GM13976 (cell line): ENCODE data around the gene AGA.

Source experiments
- DNase-seq: peaks from one replicate; pipeline ENCODE4 v3.0.0; 2012; ENCODE audit warnings: low spot score
- in situ Hi-C: fragments of 300-500 bp; cut with MboI; formaldehyde crosslinking; loops from one replicate; pipeline ENCODE4 v1.12.0; 2022; ENCODE audit warnings: low sequenced_read_pairs, mixed read lengths, inconsistent platforms; ENCODE audit not compliant: unreplicated experiment
- TF ChIP-seq, protein P1 (sequence below): IDR thresholded peaks from 2 replicates; pipeline ENCODE4 v1.5.1; 2012; ENCODE audit warnings: borderline replicate concordance, mild to moderate bottlenecking; ENCODE audit not compliant: insufficient read depth; ENCODE audit errors: extremely low read depth, missing control alignments, control extremely low read depth

Gene AGA

DNA sequence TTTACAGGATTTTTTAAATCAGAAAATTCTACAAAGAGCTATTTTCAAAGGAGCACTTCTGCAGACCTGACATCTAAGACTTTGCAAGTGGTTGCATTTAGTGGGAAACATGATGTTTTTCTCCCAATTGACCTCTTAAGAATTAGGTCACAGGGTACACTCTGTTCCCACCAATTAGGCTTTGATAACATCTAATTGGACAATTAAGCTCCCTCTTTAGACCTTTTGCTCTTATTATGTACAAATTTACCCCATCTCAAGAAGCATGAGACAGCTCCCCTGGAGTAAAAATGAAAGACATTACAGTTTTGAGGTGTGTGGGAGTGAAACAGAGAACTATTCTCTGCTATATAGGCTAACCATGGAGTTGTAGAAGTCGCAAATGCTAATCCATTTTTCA is 31.8 kb upstream of the AGA start:
- DNase-seq = no peak
- TF ChIP-seq, protein P1, sequence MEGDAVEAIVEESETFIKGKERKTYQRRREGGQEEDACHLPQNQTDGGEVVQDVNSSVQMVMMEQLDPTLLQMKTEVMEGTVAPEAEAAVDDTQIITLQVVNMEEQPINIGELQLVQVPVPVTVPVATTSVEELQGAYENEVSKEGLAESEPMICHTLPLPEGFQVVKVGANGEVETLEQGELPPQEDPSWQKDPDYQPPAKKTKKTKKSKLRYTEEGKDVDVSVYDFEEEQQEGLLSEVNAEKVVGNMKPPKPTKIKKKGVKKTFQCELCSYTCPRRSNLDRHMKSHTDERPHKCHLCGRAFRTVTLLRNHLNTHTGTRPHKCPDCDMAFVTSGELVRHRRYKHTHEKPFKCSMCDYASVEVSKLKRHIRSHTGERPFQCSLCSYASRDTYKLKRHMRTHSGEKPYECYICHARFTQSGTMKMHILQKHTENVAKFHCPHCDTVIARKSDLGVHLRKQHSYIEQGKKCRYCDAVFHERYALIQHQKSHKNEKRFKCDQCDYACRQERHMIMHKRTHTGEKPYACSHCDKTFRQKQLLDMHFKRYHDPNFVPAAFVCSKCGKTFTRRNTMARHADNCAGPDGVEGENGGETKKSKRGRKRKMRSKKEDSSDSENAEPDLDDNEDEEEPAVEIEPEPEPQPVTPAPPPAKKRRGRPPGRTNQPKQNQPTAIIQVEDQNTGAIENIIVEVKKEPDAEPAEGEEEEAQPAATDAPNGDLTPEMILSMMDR = no peak
- in situ Hi-C loops = no loop called here

DNA sequence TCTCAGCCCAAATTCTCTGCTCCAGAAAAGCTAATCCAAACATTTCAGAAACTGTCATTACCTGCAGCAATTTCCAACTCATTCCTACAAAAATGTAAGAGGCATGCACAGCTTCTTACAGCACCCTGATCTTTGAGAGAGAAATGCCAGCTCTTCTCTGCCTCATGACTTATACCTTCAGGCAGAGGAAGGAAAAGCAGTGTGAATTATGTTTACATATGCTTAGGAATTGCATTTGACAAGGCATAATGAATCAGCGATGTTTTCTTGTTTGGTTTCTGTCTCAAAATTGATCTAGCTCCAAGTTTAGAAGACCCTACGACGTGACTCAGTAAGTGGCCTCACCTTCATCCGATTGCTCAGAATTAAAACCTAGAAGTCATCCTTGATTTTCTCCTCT is 21.8 kb upstream of the AGA start:
- TF ChIP-seq, protein P1 = no peak
- no peak for DNase-seq
- in situ Hi-C loops = no loop called here

DNA sequence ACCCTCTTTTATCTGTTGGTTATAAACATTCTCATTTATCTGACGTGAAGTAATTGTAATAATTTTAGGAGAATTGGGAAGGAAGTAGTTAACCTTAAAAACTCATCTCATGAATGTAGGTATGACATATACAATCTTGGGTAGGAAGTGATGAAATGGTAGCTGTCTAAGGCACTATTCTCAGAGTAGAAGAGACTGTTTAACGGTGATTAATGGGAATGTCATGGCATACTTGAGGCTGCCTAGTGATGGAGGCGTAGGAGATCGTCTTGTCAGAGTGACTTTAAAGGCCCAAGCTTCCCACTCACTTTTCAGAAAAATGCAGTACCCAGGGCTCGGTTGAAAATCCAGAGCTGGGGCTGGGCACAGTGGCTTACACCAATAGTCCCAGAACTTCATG is 19.4 kb upstream of the AGA start:
- no peak for DNase-seq
- in situ Hi-C loops = no loop called here
- TF ChIP-seq, protein P1 = no peak

DNA sequence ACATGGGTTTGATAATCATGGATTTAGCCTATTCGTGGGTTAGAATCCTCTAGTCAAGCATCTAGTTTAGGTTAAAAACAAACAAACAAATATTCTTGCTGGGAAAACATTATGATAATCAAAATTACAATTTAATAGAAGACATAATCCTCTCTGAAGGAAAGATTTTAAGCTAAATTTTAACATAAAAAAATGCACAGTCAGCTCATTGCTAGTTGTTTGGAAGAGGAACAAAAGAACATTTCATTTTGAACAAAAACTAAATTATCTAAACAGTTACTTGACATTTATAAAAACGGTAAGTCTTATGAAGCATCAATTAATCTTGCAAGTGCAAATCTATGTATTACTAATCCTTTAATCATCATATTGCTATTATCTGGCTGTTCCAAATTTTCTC is 18.2 kb upstream of the AGA start:
- TF ChIP-seq, protein P1 = no peak
- in situ Hi-C loops = no loop called here
- DNase-seq = no peak

DNA sequence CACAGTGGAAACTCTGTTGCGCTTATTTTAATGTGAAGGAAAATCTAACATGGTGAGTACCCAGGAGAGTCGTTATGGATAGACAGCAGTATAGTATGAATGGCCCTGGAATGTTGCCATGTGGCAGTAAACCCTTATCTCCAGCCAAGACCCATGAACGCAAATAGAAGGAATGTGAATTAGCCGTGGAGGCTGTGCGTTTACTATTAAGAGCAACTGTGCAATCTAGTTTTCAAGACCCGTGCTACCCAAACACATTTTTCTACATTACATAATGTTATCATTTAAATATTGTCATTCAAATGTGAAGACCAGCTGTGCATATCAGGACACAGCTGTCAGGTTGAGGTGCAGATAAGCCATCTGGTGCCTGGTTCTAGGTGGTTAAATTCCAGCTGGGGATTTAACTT is 13.3 kb upstream of the AGA start:
- TF ChIP-seq, protein P1 = no peak
- in situ Hi-C loops = no loop called here
- no peak for DNase-seq

DNA sequence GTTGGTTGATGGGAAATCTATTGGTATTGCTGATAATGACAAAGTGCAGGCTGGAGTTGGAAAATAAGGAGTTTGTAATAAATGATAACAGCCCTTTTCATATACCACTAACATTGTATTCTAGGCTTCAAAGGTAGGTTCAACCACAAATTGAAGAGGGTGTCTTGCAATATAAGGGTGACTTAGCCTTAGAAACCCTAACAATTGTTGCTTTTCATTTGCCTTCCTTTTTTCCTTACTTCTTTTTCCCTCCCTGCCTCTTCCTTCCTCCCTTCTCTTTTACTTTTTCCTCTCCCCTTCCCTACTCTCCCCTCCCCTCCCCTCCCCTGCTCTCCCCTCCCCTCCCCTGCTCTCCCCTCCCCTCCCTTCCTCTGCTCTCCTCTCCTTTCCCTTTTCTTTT is 10.9 kb upstream of the AGA start:
- DNase-seq = no peak
- in situ Hi-C loops = no loop called here
- TF ChIP-seq, protein P1 = no peak

DNA sequence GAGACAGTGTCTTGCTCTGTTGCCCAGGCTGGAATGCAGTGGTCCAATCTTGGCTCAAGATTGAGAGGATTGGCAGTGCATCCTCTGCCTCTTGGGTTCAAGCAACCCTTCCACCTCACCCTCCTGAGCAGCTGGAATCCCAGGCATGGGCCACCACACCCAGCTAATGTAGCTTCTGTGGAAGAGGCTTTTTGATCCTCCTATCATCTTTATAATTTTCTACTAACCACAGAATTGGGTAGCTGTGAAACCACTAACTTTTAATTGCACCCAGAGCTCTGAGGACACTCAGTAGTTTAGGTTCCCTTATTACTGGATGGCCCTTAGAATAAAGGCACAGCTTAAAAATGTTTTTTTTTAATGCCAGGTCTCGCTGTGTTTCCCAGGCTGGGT is 8.9 kb upstream of the AGA start:
- no peak for DNase-seq
- TF ChIP-seq, protein P1 = no peak
- in situ Hi-C loops = no loop called here
